HG02759 (cell line): ENCODE results near the gene LARP6.
"Not testable (repeated sequence)": the region's sequence is repeated elsewhere in the genome, so short reads cannot be mapped to it uniquely, and the experiment has no call there.

Experiments
- ATAC-seq: cut with Tn5 transposase; IDR thresholded peaks from one replicate; pipeline ENCODE4 v1.9.1; 2021; ENCODE audit warnings: mild to moderate bottlenecking, moderate library complexity; ENCODE audit not compliant: unreplicated experiment

The LARP6 gene

DNA sequence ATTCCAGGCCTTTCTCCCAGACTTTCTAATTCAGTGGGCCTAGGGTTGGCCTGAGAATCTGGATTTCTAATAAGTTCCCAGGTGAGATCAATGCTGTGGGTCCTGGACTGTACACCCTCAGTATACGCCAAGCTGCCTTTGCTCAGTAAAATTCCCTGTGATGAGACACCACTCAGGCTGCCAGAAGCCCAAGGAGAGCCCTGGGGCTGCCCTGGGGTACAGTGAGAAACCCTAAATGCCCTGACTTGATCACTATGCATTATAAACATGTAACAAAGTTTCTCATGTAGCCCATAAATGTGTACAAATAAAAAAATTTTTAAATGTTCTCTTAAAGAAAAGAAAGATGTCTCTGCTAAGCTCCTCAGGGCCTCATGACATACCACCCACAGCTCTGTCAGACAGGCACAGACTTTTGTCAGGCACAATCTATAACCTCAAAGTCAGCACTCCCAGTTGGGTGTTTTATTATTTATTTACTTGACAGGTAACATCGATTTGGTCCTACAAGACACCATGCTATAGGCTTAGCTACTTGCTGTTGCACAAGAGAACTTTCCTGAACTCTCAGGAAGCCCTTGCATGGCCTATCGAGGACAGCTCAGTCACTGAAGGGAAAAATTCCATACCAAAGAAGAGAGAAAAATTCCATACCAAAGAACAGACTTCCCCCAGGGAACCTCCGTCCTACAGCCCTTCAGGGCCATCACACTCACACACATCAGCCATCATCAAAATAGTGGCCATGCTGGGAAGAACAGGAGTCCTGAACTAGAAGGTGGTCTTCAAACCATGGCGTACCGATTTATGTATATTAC lies 22.7 kb downstream of the LARP6 start:
- no peak for ATAC-seq

DNA sequence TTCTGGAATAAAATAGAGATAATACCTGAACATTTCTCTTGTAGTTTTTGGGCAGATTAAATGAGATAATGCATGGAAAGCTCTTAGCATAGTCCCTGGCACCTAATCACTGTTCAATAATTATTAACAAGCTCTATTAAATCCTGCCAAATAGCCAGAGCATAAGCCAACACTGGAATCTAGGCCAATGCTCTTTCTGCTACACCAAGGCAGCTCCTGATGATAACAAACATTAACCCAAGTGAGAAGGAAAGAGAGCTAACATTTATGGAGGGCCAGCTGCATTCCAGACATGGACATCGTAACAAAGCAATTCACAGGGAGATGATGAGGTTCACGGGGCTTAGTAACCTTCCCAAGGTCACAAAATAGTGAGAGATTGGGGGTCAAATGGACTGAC lies 23.3 kb downstream of the LARP6 start:
- no peak for ATAC-seq

DNA sequence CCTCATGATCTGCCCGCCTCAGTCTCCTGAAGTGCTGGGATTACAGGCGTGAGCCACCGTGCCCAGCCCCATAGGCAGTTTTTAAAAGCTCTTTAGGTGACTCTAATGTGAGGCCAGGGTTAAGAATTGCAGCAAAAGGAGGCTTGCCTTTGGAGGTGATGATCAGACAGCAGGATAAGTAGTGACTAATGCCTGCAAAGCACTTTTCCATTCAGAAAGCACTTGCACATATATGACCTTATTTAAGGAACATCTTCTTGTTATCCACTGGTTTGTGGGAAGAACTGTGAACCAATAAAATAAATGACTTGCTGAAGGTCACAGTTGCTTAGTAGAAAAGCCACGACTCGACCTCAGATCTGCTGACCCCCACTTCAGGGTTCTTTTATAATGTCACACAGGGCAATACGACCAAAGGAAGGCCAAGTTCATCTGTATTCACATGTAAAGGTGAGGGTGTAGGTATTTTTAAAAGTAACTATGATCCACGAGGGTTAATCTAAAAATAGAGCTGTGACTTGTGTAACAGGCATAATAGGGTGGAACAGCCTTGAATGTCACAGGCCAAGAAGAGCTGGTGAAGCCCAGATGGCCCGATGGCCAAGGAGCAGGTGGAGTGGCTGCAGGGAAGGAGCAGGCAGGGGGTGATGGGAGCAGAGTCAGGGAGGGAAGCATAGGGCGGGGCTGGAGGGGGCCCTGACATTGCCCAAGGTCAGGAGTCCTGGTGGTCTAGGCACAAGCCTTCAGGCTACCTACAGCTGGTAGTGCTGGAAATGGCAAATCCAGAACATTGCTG lies 24.4 kb downstream of the LARP6 start:
- no peak for ATAC-seq

DNA sequence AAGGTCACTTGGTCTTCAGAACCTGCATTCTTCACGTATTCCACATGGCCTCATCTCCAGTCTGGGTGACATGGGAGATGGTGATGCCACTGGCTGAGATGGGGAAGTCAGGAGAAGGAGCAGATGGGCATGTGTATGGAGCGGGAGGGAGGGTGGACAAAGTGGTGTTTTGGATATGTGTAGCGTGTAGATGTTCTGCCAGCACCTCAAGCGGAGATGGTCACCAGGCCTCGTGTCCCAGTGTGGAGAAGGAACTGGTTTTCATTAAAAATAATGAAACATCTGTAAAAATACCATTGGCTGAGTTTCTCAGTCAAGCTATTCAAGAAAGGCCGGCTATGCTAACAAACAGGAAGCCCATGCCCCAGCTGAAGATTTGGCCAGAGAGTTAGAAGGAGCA lies 26.2 kb downstream of the LARP6 start:
- no peak for ATAC-seq

DNA sequence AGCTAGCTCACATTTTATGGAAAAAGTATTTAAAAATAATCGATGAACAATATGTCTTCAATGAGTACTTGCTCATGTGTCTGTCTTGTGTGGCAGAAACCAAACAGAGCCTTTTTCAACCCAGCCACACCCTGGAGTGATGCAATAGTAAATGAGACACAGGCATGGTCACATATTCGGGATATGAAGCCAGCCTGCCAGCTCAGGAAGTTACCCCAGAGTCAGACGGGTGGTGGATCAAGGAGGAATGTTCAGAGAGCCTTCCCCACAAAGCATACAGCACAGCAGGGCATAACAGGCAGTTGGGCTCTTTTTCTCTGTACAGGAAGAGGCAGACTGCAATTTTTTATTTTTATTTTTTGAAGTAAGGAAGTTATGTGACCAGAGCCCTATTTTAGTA lies 27.3 kb downstream of the LARP6 start:
- no peak for ATAC-seq

DNA sequence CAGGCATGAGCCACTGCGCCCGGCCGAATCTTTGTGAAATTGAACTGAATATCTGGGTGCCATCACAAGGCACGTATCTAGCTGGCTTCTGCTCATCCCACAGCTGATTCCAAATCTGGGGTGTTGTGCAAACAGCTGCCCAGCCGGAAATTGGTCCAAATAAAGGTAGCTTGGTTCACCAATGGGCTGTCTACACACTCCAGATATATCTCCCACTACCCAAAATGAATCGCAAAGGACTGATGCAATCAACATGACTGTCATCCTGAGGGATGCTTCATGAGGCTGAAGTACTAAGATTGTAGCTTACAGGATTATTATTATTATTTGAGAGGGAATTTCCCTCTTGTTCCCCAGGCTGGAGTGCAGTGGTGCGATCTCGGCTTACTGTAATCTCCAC lies 28.1 kb downstream of the LARP6 start:
- no peak for ATAC-seq

DNA sequence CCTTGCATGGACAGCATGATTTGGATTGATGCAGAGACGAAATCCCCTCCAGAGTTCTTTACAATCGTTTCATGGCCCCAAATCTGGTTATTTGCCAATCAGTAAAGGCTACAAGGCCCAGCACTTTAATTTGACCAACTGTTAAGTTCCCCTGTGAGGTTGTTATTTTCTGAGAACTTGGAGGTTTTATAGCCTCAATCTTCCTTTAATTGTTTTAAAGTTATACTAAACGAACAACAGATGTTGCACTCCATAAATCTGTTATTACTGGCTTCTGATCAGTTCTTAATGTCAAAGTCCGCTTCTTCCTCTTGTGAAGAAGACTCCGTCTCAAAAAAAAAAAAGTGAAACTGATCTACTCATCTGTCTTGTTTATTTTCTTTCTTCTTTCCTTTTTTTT lies 30.8 kb downstream of the LARP6 start:
- ATAC-seq = no peak

DNA sequence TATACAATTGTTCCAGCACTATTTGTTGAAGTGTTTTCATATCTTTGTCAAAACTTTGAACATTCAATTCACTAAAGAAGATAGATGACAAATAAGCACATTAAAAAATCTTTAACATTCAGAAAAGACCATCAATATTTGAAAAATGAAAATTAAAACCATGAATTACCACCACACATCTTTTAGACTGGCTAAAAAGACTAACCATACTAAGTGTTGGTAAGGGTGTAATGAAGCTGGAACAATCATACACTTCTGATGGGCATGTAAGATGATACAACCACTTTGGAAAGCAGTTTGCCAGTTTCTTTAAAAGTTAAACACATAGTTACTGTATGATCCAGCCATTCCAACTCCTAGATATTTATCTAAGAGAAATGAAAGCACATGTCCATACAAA lies 33.7 kb downstream of the LARP6 start:
- ATAC-seq = no peak

DNA sequence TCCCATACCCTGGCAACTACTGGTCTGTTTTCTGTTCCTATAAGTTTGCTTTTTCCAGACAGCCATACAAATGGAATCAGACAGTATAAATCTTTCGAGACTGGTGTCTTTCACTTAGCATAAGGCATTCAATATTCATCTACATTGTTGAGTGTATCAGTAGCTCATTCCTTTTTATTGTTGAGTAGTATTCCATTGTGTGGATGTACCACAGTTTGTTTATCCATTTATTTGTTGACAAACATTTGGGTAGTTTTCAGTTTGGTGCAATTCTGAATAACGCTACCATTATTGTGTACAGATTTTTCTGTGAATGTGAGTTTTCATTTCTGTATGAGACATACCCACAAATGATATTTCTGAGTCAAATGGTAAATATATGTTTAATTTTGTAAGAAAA lies 35.4 kb downstream of the LARP6 start:
- ATAC-seq = no peak

DNA sequence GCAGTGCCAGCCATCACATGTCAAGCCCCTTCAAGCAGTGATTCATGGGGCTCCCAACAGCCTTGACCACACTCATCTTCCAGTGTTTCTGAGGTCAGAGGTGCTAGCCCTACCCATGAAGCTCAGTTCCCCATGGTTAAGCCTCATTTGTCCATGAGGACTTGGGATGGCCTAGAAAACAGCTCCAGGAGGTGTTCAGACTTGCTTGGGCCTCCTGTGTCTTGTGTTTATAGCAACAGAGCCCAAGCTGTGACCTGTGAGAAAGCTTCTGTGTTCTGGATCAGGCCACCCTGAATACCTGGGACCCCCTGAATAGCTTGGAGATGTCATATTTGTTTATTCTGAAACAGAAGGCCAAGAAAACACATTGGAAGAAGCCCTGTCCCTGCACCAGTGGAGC lies 36.7 kb downstream of the LARP6 start:
- no peak for ATAC-seq

DNA sequence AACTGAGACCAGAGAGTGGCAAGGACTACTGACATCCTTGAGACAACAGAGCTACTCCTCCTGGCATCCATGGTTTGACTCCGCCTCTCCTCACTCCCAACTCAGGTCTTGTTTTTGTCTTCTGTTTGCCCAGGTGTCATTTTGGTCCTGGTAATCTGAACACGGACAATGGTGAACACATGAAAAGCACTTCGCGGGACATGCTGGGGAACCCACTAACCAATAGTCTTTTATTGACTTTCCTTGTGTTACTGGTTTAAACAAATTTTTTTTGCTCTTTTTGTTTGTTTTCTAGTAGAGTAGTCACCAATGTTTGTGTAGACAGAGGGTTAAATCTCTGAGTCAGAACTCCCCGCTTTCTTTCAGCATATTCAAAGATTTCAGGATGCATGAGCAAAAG lies 38.4 kb downstream of the LARP6 start:
- ATAC-seq = no peak

DNA sequence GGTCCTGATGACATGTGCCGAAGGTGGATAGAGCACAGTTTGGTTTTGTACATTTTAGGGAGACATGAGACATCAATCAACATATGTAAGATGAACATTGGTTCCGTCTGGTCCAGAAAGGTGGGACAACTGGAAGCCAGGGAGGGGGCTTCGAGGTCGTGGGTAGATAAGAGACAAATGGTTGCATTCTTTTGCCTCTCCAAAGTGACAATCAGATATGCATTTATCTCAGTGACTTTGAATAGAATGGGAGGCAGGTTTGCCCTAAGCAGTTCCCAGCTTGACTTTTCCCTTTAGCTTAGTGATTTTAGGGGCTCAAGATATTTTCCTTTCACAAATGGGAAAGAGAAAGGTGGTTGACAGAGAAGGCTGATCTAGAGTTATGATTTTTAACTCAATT lies 38.9 kb downstream of the LARP6 start:
- not testable (repeated sequence) for ATAC-seq

DNA sequence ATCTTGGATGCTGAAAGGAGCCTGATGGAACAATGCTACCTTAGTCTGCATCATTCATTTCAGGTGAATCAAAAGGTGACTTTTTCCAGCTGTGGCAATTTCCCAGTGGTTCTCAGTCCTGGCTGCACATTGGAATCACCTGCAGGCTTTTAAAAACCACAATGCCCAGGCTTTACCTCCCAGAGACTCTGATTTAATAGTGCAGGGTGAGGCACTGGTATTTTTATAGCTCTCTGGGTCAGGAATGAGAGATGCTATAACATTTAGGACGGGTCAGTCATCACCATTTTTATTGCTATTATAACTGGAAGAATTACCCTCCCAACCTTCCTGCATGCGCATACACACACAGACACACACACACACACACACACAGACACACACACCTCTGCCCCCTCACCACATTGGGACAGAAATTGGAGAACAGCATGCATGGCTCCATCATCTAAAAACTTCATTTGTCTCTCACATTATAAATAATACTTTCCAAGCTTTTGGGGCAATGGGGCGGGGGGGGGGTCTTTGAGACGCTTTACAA lies 41.1 kb downstream of the LARP6 start:
- ATAC-seq = no peak

DNA sequence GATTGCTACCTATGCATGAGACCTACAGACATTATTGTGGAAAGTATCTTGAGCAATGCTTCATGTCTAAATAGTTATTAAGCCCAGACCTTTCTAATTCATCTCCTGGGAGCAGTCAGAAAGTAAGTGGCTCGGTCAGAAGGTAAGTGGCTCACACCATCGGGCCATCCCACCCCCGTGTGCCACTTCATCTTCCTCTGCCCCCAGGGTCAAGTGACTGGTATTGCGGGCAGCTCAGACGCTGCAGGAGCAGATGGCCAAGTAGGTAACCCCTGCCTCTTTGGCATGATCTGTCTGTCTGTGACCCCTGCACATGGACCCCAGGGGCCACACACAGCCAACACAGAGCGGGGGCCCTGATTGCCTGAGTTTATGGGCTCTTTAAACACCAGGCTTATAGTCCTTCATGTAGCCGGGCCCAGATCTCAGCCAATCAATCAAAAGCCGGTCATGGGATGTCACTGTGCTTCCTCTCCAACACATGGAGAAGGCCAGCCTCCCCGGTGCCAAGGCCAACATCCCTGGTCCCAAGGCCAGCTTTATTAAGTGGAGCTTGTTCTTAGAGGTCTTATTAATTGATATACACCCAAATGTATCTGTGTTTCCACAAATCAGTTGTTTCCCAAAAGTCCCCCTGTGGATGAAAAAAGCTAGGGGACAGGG lies 42.9 kb downstream of the LARP6 start:
- no peak for ATAC-seq

DNA sequence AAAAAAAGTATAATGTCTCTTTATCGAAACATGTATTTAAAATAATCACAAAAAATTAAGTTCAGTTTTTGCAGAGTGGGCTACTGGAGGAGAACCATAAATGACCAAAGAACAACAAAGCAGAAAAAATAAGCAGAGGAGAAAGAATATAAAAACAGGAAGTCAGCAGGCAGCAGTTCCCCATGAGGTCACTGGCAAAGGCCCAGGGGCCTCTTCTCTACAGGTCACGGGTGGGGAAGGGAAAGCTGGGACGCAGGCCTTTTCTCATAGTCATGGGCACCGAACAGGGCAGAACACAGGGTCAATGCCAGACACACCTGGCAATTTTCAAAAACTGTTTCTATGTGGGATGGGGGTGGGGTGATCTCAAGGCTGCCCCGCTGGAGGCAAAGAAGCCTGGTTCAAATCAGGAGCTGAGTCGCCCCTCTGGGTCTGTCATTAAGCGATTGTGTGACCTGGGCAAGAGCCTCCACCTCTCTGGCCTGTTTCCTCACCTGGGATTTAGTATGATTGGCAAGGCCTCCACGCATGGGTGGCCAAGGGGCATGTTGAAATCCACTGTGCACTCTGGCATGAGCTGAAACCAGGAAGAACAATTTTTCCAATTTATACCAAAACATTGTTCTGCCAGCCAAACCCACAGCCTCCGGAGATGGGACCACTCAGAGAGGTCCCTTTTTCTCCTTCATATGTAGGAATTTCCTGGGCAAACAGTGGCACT lies 46.8 kb downstream of the LARP6 start:
- ATAC-seq = no peak

DNA sequence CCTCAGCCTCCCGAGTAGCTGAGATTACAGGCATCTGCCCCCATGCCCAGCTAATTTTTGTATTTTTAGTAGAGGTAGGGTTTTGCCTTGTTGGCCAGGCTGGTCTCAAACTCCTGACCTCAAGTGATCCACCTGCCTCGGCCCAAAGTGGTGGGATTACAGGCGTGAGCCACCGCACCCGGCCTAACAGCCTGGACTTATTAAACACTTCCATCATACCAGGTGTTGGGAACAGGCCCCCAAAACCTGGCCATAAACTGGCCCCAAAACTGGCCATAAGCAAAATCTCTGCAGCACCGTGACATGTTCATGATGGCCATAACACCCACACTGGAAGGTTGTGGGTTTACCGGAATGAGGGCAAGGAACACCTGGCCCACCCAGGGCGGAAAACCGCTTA lies 49.6 kb downstream of the LARP6 start:
- not testable (repeated sequence) for ATAC-seq

DNA sequence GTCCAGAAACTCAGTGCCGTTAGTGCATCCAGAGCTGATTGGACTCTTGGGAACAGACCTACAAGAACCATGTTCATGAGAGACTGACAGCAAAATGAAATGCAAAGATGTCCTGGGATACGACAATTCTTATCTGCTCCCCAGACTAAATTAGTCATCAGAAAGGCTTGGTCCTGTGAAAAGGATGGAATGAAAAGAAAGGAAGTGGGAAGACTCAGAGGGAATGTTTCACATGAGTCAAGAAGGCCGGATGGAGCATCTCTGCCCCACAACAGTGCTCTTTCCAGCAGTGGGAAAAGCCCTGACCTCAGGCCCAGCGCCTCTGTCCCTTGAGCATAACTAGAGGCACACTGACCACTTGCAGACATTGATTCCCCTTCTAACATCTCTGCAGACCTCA lies 51.3 kb downstream of the LARP6 start:
- ATAC-seq = no peak

DNA sequence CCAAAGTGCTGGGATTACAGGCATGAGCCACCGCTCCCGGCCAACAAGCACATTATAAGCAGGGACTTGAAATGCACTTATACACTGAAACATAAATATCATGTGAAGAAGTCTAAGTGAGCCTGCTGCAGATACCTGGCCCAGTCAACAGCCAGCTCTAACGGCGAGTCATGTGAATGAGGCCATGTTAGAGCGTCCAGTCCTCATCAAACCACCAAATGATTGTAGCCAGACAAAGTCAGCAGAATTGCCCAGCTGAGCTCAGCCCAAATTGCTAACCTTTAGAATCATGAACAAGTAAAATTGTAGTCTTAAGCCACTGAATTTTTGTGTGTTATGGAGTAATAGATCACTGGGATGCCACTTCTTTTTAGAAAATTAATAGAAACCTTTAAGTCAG lies 52.8 kb downstream of the LARP6 start:
- no peak for ATAC-seq

DNA sequence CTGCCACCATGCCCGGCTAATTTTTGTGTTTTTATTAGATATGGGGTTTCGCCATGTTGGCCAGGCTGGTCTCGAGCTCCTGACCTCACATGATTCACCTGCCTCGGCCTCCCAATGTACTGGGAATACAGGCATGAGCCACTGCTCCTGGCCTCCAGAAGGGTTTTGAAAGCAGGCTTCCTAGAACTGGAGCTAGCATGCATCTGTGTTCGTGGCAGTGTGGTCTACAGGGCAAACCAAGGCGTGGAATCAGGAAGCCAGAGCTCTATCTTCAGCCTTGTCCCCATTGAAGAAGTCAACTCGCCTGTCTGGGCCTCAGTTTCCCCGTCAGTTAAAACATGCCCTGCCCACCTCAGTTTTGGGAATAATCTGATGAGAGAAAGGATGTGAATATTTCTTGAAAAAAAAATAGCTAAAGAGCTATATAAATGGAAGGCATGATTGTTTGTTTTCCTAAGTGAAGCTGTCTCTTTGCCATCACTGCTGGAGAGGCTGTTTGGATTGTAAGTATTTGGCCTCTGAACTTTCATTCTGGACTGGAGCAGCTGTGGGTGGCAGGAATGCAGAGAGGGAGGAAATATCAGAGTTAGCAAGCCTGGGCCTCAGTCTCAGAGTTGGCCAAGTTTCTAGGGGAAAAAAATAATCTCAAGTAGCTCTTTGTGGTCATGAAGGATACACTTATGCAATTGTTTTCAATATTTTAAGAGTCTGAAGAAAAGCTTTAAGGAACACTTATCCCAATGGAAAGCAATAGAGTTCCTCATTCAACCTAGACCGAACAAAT lies 54.1 kb downstream of the LARP6 start:
- ATAC-seq = no peak

DNA sequence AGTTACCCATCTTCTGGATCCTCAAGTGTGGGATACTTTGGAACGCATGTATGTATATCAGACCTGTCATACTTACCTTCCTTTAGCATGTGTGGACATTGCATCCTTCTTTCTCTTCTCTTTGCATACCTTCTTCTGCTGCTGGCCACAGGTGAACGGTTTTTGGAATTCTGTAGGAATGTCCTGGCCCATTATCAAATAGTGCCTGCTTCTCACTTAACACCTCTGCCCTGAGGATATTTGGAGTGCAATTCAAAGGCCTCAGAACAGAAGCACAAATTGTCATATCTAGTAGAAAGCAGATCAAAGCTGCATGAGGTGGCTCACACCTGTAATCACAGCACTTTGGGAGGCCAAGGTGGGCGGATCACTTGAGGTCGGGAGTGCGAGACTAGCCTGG lies 56.5 kb downstream of the LARP6 start:
- ATAC-seq = no peak
